HCT116 (cell line): ENCODE data around the gene SPATA19.

Experiments used
- CBX3 ChIP-seq: IDR thresholded peaks from 2 replicates; pipeline ENCODE4 v1.6.1; 2012; ENCODE audit warnings: low read depth
- CEBPB ChIP-seq: IDR thresholded peaks from 2 replicates; pipeline ENCODE4 v1.6.1; 2012; ENCODE audit warnings: low read depth
- SIN3A ChIP-seq: IDR thresholded peaks from 2 replicates; pipeline ENCODE4 v1.6.1; 2012; ENCODE audit warnings: low read depth
- ZNF274 ChIP-seq: fragments of 200-500 bp; sonication (Bioruptor generic); IDR thresholded peaks from 2 replicates; pipeline ENCODE4 v1.6.1; 2014; ENCODE audit warnings: mild to moderate bottlenecking, low read depth, low read length, inconsistent platforms
- TF ChIP-seq, protein P1 (sequence below), 3 experiments: fragments of 200-600 bp in 1 of 3; sonication (generic) in 1 of 3; IDR thresholded peaks in 2 of 3; conservative IDR thresholded peaks in 1 of 3; 2 replicates each; pipeline ENCODE4 v1.5.1; 2012 to 2017; ENCODE audit warnings: low read depth in 2 of 3, low read length in 2 of 3, antibody characterized with exemption in 1 of 3, borderline replicate concordance in 1 of 3, control low read depth in 1 of 3, mild to moderate bottlenecking in 1 of 3, mixed read lengths in 1 of 3, mixed run types in 1 of 3, moderate library complexity in 1 of 3; ENCODE audit not compliant: insufficient read depth in 1 of 3

DNA sequence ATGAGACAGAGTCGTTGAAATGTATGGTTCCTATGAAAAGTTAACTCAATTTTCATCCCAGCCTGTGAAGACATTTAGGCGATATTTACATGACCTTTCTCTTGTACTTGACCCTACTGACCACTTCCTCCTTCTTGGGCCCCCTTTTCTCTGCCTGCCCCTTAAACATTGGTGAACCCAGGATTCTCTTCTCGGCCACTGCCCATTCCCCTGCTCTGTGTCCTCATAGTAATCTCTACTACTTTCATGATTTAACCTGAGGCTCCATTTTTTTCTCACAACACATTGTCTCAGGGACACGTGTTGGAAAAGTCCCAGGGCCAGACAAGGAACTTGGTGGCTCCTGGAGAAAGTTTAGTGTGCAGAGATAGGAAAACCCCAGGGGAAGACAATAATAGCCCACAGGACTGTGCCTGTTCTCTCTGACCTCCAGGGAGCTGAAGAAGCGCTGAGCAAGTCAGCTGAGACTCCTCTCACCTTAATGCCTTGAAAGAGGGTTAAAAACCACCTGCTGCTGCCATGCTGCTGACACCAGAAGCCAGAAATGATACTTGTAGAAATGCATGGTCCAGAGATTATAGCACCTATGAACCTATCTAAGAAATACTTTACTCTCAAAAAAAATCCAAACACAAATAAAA, 42.5 kb upstream of the SPATA19 start:
- TF ChIP-seq ZNF274 (no peak), CEBPB (no peak), CBX3 (no peak), SIN3A (no peak)
- TF ChIP-seq, protein P1, sequence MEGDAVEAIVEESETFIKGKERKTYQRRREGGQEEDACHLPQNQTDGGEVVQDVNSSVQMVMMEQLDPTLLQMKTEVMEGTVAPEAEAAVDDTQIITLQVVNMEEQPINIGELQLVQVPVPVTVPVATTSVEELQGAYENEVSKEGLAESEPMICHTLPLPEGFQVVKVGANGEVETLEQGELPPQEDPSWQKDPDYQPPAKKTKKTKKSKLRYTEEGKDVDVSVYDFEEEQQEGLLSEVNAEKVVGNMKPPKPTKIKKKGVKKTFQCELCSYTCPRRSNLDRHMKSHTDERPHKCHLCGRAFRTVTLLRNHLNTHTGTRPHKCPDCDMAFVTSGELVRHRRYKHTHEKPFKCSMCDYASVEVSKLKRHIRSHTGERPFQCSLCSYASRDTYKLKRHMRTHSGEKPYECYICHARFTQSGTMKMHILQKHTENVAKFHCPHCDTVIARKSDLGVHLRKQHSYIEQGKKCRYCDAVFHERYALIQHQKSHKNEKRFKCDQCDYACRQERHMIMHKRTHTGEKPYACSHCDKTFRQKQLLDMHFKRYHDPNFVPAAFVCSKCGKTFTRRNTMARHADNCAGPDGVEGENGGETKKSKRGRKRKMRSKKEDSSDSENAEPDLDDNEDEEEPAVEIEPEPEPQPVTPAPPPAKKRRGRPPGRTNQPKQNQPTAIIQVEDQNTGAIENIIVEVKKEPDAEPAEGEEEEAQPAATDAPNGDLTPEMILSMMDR (IDR thresholded peaks at IDR 0.05 in 2 of 3, conservative IDR thresholded peaks at IDR 0.05 in 1 of 3; ENCODE audit: borderline replicate concordance in 1 of 3, insufficient read depth in 1 of 3, low read depth in 2 of 3, low read length in 2 of 3): no peak
